ENCODE measurements around the gene MOGAT3. TPM values are rescaled to one million over a fixed set of nuclear protein-coding genes. Genes with fewer than 3 reads are reported as not detected.

Gene MOGAT3
- total RNA-seq = not detected
- total RNA-seq (2013) = not detected
- total RNA-seq = 0 to 0.18 (median 0) reads per million in 29 experiments

GRCh38 chr7:101200862-101201599 lies at the start of gene MOGAT3:
MOGAT3 (minus strand) TSS chr7:101201036; CDS start chr7:101200854, 182 bp downstream.
- DNase-seq (no peak), ATAC-seq (replicated peaks in 1 of 4) (peak in 2 of 4 experiments; percentile 22 to 52)
- peaks cover 4% of the 10 kb centered on the region for H3K36me3 Mint-ChIP-seq
- Histone ChIP-seq H3K36me3 (ENCODE audit: control insufficient read depth in 2 of 2, extremely low read depth in 1 of 2, insufficient read depth in 1 of 2, low read length in 1 of 2) (peaks cover 0 to 3% of the 10 kb centered on the region in 2 donors), H3K27ac (ENCODE audit: low read length) (no peak within 1 kb of the TSS), H3K4me3 (ENCODE audit: control insufficient read depth in 1 of 2, extremely low read depth in 1 of 2, low read length in 1 of 2) (no peak within 1 kb of the TSS), H3K4me1 (ENCODE audit: control insufficient read depth in 1 of 2, extremely low read depth in 1 of 2, insufficient read depth in 2 of 2, low read length in 2 of 2) (peaks cover 0 to 30% of the 10 kb centered on the region in 2 experiments), H3K27me3 (replicated peaks in 1 of 2; ENCODE audit: control insufficient read depth in 2 of 2, extremely low read depth in 1 of 2, insufficient read depth in 2 of 2, low read length in 1 of 2) (peaks cover 2 to 71% of the 10 kb centered on the region in 2 experiments), H3K9me3 (no peaks in the 10 kb centered on the region)
- H3K4me3 Mint-ChIP-seq = peak within 1 kb of the TSS; percentile 21 to 51 (median 37)
- 24% methylated on average over 6 of the region's 21 CpGs for WGBS (ENCODE audit: insufficient coverage)
- H3K9me3 Mint-ChIP-seq = no peaks in the 10 kb centered on the region
- H3K27me3 Mint-ChIP-seq = peaks cover 21 to 38% of the 10 kb centered on the region in 2 donors
- H3K4me1 Mint-ChIP-seq = peaks cover 13 to 19% (median 16%) of the 10 kb centered on the region in 3 donors
- no peak within 1 kb of the TSS for H3K27ac Mint-ChIP-seq
- CTCF ChIA-PET = interaction anchor here in 1 of 2 donors (0.6 to 0.7 kb wide), 3 partner anchors 61 to 82 kb away, joined by 3 to 5 read pairs (median 4); no protein-coding TSS in a partner anchor
- POLR2A ChIA-PET = no interaction called here

GRCh38 chr7:101250324-101250723 lies 49.5 kb upstream of the MOGAT3 start:
- WGBS (ENCODE audit: insufficient coverage) = 100% methylated on average over 2 of the region's 3 CpGs
- POLR2A ChIA-PET = interaction anchor here in 1 of 2 donors (0.5 kb wide), 1 partner anchor 1110 kb away, joined by 6 read pairs; no protein-coding TSS in a partner anchor
- Histone ChIP-seq H3K9me3 (no peaks in the 10 kb centered on the region), H3K27me3 (replicated peaks in 1 of 2; ENCODE audit: control insufficient read depth in 2 of 2, extremely low read depth in 1 of 2, insufficient read depth in 2 of 2, low read length in 1 of 2) (peaks cover 0 to 4% of the 10 kb centered on the region in 2 experiments), H3K36me3 (ENCODE audit: control insufficient read depth in 2 of 2, extremely low read depth in 1 of 2, insufficient read depth in 1 of 2, low read length in 1 of 2) (peaks cover 0 to 7% of the 10 kb centered on the region in 2 donors), H3K4me1 (ENCODE audit: control insufficient read depth in 1 of 2, extremely low read depth in 1 of 2, insufficient read depth in 2 of 2, low read length in 2 of 2) (peaks cover 6 to 33% of the 10 kb centered on the region in 2 experiments), H3K4me3 (ENCODE audit: control insufficient read depth in 1 of 2, extremely low read depth in 1 of 2, low read length in 1 of 2) (no peak overlapping the region), H3K27ac (ENCODE audit: low read length) (no peak overlapping the region)
- peaks cover 37 to 47% (median 45%) of the 10 kb centered on the region in 3 donors for H3K4me1 Mint-ChIP-seq
- CTCF ChIA-PET = no interaction called here
- H3K4me3 Mint-ChIP-seq = peak overlapping the region; percentile 100
- DNase-seq (no peak), ATAC-seq (replicated peaks in 1 of 4) (no peak)
- no peak overlapping the region for H3K27ac Mint-ChIP-seq
- peaks cover 17% of the 10 kb centered on the region for H3K36me3 Mint-ChIP-seq
- peaks cover 0 to 4% of the 10 kb centered on the region in 2 donors for H3K27me3 Mint-ChIP-seq
- no peaks in the 10 kb centered on the region for H3K9me3 Mint-ChIP-seq

- Mint-ChIP-seq H3K36me3 (peaks cover 17% of the 10 kb centered on the region), H3K9me3 (no peaks in the 10 kb centered on the region), H3K27me3 (no peaks in the 10 kb centered on the region), H3K4me3 (no peak overlapping the region), H3K27ac (no peak overlapping the region), H3K4me1 (peaks cover 48 to 61% (median 58%) of the 10 kb centered on the region in 3 donors)
- ChIA-PET POLR2A (interaction anchor here in 1 of 2 donors (0.5 kb wide), 1 partner anchor 384 kb away, joined by 7 read pairs; no protein-coding TSS in a partner anchor), CTCF (interaction anchor here (0.6 kb wide), 2 partner anchors 89 to 171 kb away, joined by 7 to 8 read pairs; no protein-coding TSS in a partner anchor)
- Histone ChIP-seq H3K36me3 (ENCODE audit: control insufficient read depth in 2 of 2, extremely low read depth in 1 of 2, insufficient read depth in 1 of 2, low read length in 1 of 2) (peaks cover 0 to 7% of the 10 kb centered on the region in 2 donors), H3K4me3 (ENCODE audit: control insufficient read depth in 1 of 2, extremely low read depth in 1 of 2, low read length in 1 of 2) (no peak overlapping the region), H3K9me3 (no peaks in the 10 kb centered on the region), H3K27me3 (replicated peaks in 1 of 2; ENCODE audit: control insufficient read depth in 2 of 2, extremely low read depth in 1 of 2, insufficient read depth in 2 of 2, low read length in 1 of 2) (no peaks in the 10 kb centered on the region), H3K4me1 (ENCODE audit: control insufficient read depth in 1 of 2, extremely low read depth in 1 of 2, insufficient read depth in 2 of 2, low read length in 2 of 2) (peaks cover 12 to 50% of the 10 kb centered on the region in 2 experiments), H3K27ac (ENCODE audit: low read length) (no peak overlapping the region)
- WGBS (ENCODE audit: insufficient coverage) = no CpG with 5 or more reads among the region's 5 CpGs
- ATAC-seq (replicated peaks in 1 of 4) = no peak
- no peak for DNase-seq
These were observed 47.4 kb upstream of the MOGAT3 start for GRCh38 chr7:101248276-101248675.

GRCh38 chr7:101245147-101245668 lies 44.4 kb upstream of the MOGAT3 start:
- CTCF ChIA-PET = interaction anchor here (0.5 to 2.8 kb wide), 5 partner anchors 8 to 695 kb away, joined by 3 to 8 read pairs (median 3); partner anchors contain the start of genes CLDN15 (in 1 of the 2), PLOD3 (in 1 of the 2) and ZNHIT1 (in 1 of the 2)
- no peaks in the 10 kb centered on the region for H3K27me3 Mint-ChIP-seq
- POLR2A ChIA-PET = interaction anchor here (0.5 to 1.9 kb wide), 3 partner anchors 9 to 1836 kb away, joined by 3 to 11 read pairs (median 3); partner anchors contain the start of gene ZNHIT1 (in 1 of the 2)
- H3K27ac Mint-ChIP-seq = peak overlapping the region; percentile 98 to 99
- H3K4me3 ChIP-seq (ENCODE audit: control insufficient read depth in 1 of 2, extremely low read depth in 1 of 2, low read length in 1 of 2) = peak overlapping the region; percentile 81 to 97
- H3K4me1 ChIP-seq (ENCODE audit: control insufficient read depth in 1 of 2, extremely low read depth in 1 of 2, insufficient read depth in 2 of 2, low read length in 2 of 2) = peaks cover 6 to 33% of the 10 kb centered on the region in 2 experiments
- peaks cover 39 to 45% (median 41%) of the 10 kb centered on the region in 3 donors for H3K4me1 Mint-ChIP-seq
- H3K36me3 Mint-ChIP-seq = peaks cover 19% of the 10 kb centered on the region
- no peaks in the 10 kb centered on the region for H3K9me3 ChIP-seq
- ATAC-seq (replicated peaks in 1 of 4) (no peak), DNase-seq (no peak)
- H3K27me3 ChIP-seq (replicated peaks in 1 of 2; ENCODE audit: control insufficient read depth in 2 of 2, extremely low read depth in 1 of 2, insufficient read depth in 2 of 2, low read length in 1 of 2) = no peaks in the 10 kb centered on the region
- WGBS (ENCODE audit: insufficient coverage) = 47% methylated on average over 26 of the region's 32 CpGs
- peak overlapping the region; percentile 91 to 98 (median 92) for H3K4me3 Mint-ChIP-seq
- H3K27ac ChIP-seq (ENCODE audit: low read length) = peak overlapping the region; percentile 88
- peaks cover 0 to 18% of the 10 kb centered on the region in 2 donors for H3K36me3 ChIP-seq (ENCODE audit: control insufficient read depth in 2 of 2, extremely low read depth in 1 of 2, insufficient read depth in 1 of 2, low read length in 1 of 2)
- H3K9me3 Mint-ChIP-seq = no peaks in the 10 kb centered on the region

GRCh38 chr7:101244375-101245146 lies 43.7 kb upstream of the MOGAT3 start, which contains the start of gene FIS1:
FIS1 (minus strand) TSS chr7:101245081; CDS start chr7:101245004, 77 bp downstream.
- Mint-ChIP-seq H3K4me3 (peak within 1 kb of the TSS; percentile 91 to 98 (median 92)), H3K36me3 (peaks cover 16% of the 10 kb centered on the region), H3K27me3 (no peaks in the 10 kb centered on the region), H3K9me3 (no peaks in the 10 kb centered on the region), H3K27ac (peak within 1 kb of the TSS; percentile 98 to 99), H3K4me1 (peaks cover 35 to 41% (median 36%) of the 10 kb centered on the region in 3 donors)
- POLR2A ChIA-PET = interaction anchor here (0.5 to 1.9 kb wide), 6 partner anchors 9 to 1837 kb away, joined by 3 to 13 read pairs (median 5); partner anchors contain the start of gene ZNHIT1 (in 1 of the 2)
- CTCF ChIA-PET = interaction anchor here (0.5 to 2.8 kb wide), 18 partner anchors 8 to 695 kb away, joined by 3 to 39 read pairs (median 5); partner anchors contain the start of genes PLOD3 (in 2 of the 2), ZNHIT1 (in 2 of the 2) and UFSP1 (in 1 of the 2)
- WGBS (ENCODE audit: insufficient coverage) = under 1% methylated on average over 44 of the region's 45 CpGs
- Histone ChIP-seq H3K4me1 (ENCODE audit: control insufficient read depth in 1 of 2, extremely low read depth in 1 of 2, insufficient read depth in 2 of 2, low read length in 2 of 2) (peaks cover 6 to 33% of the 10 kb centered on the region in 2 experiments), H3K4me3 (ENCODE audit: control insufficient read depth in 1 of 2, extremely low read depth in 1 of 2, low read length in 1 of 2) (peak within 1 kb of the TSS; percentile 81 to 97), H3K36me3 (ENCODE audit: control insufficient read depth in 2 of 2, extremely low read depth in 1 of 2, insufficient read depth in 1 of 2, low read length in 1 of 2) (peaks cover 0 to 25% of the 10 kb centered on the region in 2 donors), H3K9me3 (no peaks in the 10 kb centered on the region), H3K27ac (ENCODE audit: low read length) (peak within 1 kb of the TSS; percentile 88), H3K27me3 (replicated peaks in 1 of 2; ENCODE audit: control insufficient read depth in 2 of 2, extremely low read depth in 1 of 2, insufficient read depth in 2 of 2, low read length in 1 of 2) (no peaks in the 10 kb centered on the region)
- peak; percentile 81 to 96 (median 89) for DNase-seq
- peak; percentile 95 to 98 (median 96) for ATAC-seq (replicated peaks in 1 of 4)

Data from T-cell (primary cell).